Measurements from ENCODE around the gene FAM210B. TPM values are rescaled to one million over a fixed set of nuclear protein-coding genes. Genes with fewer than 3 reads are reported as not detected.
A peak's percentile ranks its signal among the peaks of the same experiment; 100 is the strongest.
"Not testable (repeated sequence)": the region's sequence is repeated elsewhere in the genome, so short reads cannot be mapped to it uniquely, and the experiment has no call there.

FAM210B gene, protein sequence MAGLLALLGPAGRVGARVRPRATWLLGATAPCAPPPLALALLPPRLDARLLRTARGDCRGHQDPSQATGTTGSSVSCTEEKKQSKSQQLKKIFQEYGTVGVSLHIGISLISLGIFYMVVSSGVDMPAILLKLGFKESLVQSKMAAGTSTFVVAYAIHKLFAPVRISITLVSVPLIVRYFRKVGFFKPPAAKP
- 18.3 and 20.4 TPM in 2 replicates for total RNA-seq (2014; rRNA removed; shearing (Covaris generic))

DNA sequence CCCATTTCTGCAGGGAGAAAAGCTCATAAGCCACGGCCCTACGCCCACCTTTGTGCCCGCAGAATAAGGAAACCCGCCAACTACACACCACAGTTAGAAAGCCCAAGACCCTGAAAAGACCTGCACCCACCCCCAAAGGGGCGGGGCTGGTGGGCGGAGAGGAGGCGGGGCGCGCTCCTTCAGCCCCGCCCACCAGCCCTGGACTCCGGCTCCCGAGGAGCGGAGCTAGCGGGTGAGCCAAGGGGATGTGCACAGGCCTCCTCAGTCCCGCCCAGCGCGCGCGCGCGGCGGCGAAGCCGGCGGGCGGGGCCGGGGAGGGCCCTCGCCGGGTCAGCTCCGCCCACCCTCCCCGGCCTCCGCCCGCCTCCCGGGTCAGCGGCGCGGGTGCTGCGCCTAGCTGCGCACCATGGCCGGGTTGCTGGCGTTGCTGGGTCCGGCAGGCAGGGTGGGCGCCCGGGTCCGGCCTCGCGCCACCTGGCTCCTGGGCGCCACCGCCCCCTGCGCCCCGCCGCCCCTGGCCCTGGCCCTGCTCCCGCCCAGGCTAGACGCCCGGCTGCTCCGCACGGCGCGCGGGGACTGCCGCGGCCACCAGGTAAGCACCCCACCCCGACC lies at the start of gene FAM210B:
Gene FAM210B (plus strand): TSS at position 375 of the 612 bp plus-strand sequence. CDS start 32 bp downstream, at position 407.
- in situ Hi-C loops (cut with HindIII; ENCODE audit: low sequenced_read_pairs) = no loop called here
- DNase-seq (ENCODE audit: low spot score) = peak; percentile 91

DNA sequence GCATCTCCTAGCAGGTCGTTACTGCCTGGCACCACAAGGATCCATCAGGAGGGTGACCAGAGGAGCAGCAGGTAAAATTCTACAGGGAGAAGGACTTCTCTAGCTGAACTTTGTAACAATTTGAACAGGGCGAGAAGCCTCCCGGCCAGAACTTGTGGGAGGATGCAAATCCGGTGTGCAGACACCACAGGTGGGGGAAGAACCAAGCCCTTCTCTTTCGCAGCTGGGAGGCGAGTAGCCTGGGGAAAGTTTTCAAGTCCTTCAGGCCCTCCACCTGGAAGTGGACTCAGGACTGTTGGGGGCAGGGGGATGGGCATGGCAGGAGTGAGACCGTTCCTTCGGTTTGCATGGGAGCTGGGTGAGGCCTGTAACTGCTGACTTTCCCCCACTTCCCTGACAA lies 42.7 kb upstream of the FAM210B start:
- DNase-seq (ENCODE audit: low spot score) = no peak

DNA sequence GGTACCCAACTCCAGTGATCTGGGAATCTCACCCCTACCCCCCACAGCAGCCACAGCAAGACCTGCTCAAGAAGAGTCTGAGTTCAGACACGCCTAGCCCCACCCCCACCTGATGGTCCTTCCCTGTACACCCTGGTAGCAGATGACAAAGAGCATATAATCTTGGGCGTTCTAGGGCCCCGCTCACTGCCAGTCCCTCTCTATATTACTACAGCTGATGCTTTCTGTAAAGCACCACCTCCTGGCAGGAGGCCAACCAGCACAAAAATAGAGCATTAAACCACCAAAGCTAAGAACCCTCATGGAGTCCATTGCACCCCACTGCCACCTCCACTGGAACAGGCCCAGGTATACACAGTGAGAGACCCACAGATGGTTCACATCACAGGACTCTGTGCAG lies 42.3 kb upstream of the FAM210B start:
- DNase-seq (ENCODE audit: low spot score) = no peak
- in situ Hi-C loops (cut with HindIII; ENCODE audit: low sequenced_read_pairs) = no loop called here

More for the DNA sequence above, 42.7 kb upstream of the FAM210B start:
- in situ Hi-C loops (cut with HindIII; ENCODE audit: low sequenced_read_pairs) = no loop called here

DNA sequence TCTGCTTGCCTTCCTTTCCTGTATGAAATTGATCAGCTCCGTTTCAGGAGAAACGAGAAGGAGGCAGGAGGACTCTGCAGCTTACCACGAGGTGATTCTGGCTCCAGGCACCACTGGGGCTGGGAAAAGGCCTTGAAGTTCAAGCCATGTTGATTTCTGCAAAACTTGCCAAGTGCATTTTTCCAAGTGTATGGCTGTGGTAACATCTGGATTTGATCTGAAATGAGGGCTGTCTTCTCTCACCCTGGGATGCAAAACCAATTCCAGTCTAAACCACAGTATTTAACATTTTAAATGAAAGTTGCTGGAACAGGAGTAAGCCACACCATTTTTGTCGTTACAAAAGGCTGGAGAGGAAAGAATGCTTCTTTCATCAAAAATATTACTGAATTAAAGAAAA lies 36.1 kb upstream of the FAM210B start:
- in situ Hi-C loops (cut with HindIII; ENCODE audit: low sequenced_read_pairs) = no loop called here
- no peak for DNase-seq (ENCODE audit: low spot score)

DNA sequence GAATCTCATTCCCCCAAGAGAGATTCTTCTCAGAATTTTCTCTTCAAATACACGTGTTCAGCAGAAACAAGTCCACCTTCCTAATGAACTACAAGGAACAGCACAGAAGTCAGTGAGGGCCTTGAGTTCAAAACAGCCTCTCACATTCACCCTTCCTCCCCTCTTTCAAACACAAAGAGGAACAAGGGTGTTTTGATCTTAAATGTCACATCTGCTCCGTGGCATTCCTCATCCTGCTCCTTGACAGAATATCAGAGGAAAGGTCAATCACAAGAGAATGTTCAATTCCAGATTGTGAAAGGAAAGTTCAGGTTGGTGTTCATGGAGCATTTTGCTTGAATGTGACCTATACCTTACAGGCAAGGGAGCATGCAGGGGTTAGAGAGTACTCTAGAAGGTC lies 35.6 kb upstream of the FAM210B start:
- in situ Hi-C loops (cut with HindIII; ENCODE audit: low sequenced_read_pairs) = no loop called here
- no peak for DNase-seq (ENCODE audit: low spot score)

DNA sequence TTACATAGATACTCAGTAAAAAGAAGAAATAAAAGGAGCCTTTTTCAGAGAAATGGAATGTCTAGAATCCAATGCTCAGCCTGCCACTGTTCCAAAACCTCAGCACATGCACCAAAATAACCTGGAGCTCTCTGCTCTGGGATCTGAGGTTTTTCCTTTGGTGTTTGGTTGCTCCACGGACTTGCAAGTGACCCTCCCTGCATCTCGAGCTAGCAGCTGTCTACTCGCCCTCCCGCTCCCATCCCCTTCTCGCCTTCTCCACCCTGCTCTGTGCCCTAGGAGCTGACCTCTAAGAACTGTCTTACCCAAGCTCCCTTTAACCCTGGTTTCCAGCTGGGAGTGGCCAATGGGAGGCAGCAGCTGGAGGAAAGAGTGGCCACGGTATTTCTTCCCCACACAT lies 35.1 kb upstream of the FAM210B start:
- in situ Hi-C loops (cut with HindIII; ENCODE audit: low sequenced_read_pairs) = no loop called here
- no peak for DNase-seq (ENCODE audit: low spot score)

DNA sequence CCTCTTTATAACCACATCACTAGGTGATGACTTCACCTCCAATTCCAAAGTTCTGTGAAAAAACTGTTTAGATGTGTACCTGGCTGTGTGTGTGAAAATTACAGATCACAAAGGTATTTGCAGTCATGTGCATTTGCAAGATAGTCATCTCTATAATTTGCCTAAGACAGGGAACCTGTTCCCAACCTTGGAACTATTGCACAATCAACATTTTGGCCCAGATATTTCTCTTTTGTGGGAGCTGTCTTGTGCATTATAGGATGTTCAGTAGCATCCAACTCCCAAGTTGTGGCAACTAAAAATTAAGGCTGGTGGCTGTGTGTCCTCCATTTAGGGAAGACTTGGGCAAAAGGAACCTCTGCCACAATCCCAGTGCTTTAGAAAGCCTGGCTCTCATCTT lies 34.0 kb upstream of the FAM210B start:
- in situ Hi-C loops (cut with HindIII; ENCODE audit: low sequenced_read_pairs) = no loop called here
- DNase-seq (ENCODE audit: low spot score) = no peak

DNA sequence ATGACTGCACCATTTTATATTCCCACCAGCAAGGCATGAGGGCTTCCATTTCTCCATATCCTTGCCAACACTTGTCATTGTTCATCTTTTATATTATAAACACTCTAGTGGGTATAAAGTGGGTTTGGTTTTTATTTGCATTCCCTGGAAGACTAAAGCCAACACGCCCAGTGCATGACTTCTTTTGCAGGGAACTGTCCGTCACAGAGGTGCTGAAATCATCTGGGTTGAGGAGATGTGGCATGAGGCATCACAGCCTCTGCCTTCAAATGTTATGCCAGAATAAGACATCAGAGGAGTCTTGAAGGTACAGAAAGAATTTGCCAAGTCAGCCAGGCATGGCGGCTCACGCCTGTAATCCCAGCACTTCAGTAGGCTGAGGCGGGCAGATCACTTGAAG lies 29.9 kb upstream of the FAM210B start:
- in situ Hi-C loops (cut with HindIII; ENCODE audit: low sequenced_read_pairs) = no loop called here
- no peak for DNase-seq (ENCODE audit: low spot score)

DNA sequence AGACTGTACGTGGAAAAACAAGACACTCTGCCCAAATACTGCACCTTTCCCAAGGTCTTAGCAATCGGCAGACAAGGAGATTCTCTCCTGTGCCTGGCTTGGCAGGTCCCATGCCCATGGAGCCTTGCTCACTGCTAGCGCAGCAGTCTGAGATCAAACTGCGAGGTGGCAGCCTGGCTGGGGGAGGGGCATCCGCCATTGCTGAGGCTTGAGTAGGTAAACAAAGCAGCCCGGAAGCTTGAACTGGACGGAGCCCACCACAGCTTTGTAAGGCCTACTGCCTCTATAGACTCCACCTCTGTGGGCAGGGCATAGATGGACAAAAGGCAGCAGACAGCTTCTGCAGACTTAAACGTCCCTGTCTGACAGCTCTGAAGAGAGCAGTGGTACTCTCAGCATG lies 22.1 kb upstream of the FAM210B start:
- DNase-seq (ENCODE audit: low spot score); in situ Hi-C loops (cut with HindIII; ENCODE audit: low sequenced_read_pairs): not testable (repeated sequence)

DNA sequence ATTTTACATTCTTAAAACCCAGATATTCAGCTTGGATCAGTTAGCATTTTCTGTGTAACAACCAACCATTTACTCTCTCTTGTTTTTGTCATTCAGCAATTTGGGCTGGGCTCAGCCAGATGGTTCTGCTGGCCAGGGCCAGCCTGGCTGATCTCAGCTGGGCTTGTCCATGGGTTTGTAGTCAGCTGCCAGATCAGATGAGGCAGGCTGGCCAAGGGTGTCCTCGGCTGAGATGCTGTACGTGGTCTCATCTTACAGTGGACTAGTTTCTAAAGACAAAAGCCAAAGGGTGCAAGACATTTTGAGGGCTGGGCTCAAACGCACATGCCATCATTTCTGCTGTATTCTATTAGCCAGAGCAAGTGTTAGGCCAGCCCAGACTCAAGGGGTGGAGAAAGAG lies 16.0 kb upstream of the FAM210B start:
- in situ Hi-C loops (cut with HindIII; ENCODE audit: low sequenced_read_pairs) = no loop called here

DNA sequence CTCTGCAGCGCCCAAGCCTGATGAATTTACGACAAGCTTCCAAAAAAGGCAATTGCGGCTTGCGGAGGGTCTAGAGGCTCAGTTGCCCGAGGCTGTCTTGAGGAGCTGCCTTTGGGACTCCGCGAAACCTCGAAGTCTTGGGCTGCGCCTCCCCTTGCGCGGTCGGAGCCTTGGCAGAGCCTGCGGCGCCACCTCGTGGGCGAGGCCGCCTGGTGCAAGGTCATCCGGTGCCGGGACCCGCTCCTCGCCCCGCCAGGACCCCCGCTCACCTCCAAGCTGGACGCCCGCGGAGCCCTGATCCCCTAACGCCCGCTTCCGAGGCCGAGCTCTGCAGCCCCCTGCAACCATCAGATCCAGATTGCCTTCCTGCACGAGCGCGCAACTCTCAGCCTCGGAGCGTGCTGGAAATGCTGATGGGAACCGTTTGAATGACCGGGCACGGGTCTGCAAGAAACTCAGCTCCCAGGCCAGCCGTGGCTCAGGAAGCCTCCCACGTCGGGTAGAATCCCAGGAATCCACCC lies 14.9 kb upstream of the FAM210B start:
- DNase-seq (ENCODE audit: low spot score) = peak; percentile 7
- in situ Hi-C loops (cut with HindIII; ENCODE audit: low sequenced_read_pairs) = no loop called here

More for the DNA sequence above, 16.0 kb upstream of the FAM210B start:
- no peak for DNase-seq (ENCODE audit: low spot score)

DNA sequence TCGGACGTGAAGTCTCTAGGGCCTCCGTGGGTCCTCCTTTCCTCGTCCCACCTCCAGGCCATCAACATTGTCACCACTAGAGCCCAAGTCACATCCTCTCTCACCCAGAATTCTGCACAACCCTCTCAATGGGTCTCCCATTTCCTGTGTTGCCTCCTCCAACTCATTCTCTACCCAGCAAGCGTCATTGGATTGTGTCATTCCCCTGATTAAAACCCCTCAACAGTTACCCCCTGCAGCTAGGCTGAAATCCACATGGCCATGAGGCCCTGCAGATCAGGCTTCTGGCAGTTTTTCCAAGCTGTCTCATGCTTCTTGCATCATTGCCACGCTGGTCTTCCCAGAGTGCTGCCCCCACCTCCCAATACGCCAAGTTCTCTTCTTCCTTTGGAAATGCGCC lies 12.9 kb upstream of the FAM210B start:
- no peak for DNase-seq (ENCODE audit: low spot score)
- in situ Hi-C loops (cut with HindIII; ENCODE audit: low sequenced_read_pairs) = no loop called here

DNA sequence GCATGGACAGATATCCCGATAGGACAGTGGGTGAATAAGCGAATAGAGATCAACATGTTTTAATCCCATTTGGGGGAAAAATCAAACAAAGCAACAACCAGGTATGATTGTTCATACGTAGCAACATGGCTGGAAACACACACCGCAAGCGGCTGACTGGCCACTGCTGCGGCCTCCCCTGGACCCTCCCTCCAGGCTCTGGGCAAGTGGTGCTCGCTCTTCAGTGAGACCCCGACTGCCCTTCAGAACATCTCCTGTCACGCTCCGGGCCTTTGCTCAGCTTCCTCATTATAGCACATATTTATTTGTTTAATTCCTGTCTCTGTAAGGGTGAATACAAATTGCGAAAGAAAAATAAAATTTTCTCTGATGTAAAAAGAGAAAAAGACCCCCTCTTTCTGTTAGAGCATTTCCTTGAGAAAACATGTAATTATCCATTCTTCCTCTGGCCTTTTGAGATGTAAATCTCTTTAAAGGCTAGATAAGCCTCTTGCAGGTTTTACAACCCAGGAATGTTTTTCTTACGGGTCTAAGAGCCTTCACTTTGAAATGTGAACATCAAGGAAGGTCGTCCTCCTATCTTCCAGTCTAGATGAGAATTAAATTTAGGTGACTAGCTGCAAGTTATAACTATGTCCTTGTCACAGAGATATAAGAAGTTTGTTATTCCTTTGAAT lies 11.0 kb upstream of the FAM210B start:
- in situ Hi-C loops (cut with HindIII; ENCODE audit: low sequenced_read_pairs) = no loop called here
- no peak for DNase-seq (ENCODE audit: low spot score)

DNA sequence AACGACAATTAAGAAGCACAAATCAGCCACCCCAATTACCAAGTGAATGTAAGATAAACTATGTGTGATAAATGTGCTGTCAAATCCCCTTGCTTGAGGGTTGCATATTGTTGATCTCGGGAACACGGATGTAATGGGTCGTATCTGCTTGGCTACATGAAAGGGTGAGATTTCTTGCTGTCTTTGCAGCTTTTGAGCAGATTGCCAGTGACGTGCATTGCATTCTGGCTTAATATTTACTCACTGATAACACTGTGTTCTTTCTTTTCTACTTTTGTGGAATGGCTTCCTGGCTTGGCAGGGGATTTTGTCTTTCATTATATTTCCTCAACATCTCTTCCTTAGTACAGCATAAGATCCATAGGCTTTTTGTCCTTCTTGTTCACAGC lies 10.5 kb upstream of the FAM210B start:
- in situ Hi-C loops (cut with HindIII; ENCODE audit: low sequenced_read_pairs) = no loop called here
- DNase-seq (ENCODE audit: low spot score) = no peak

DNA sequence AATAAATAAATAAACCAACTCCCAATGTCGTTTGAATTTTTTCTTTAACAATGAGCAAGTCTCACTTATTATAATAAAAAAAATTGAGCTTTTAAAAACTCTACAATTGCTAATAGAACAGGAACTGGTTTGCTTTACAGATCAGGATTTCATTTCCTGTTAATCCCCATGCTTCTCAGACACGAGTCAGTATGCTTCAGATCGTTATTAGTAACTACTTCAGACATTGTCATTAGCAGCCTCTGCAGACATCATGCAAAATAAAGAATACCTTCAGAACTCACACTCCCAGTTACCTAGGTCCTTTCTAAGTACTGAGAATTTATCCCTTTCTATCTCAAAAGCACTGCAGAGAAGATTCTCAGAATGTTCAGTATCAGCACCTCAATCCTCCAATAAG lies 10.0 kb upstream of the FAM210B start:
- no peak for DNase-seq (ENCODE audit: low spot score)
- in situ Hi-C loops (cut with HindIII; ENCODE audit: low sequenced_read_pairs) = no loop called here

DNA sequence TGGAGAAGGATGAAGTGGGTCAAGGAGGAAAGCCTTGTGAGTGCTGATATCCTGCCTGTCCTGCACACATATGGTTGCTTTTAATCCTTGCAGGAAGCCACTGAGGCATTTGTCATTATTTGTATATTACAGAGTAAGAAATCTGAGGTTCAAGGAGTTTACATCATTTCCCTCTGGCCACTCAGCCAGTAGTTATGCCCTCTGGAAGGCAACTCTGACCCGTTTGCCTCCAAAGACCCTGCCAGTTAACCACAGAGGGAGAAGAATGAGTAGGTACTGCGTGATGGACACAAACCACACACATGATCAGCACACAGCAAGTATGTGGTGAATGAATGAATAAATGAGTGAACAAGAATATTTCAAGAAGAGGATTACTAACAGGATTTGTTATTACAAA lies 7.9 kb upstream of the FAM210B start:
- in situ Hi-C loops (cut with HindIII; ENCODE audit: low sequenced_read_pairs) = no loop called here

DNA sequence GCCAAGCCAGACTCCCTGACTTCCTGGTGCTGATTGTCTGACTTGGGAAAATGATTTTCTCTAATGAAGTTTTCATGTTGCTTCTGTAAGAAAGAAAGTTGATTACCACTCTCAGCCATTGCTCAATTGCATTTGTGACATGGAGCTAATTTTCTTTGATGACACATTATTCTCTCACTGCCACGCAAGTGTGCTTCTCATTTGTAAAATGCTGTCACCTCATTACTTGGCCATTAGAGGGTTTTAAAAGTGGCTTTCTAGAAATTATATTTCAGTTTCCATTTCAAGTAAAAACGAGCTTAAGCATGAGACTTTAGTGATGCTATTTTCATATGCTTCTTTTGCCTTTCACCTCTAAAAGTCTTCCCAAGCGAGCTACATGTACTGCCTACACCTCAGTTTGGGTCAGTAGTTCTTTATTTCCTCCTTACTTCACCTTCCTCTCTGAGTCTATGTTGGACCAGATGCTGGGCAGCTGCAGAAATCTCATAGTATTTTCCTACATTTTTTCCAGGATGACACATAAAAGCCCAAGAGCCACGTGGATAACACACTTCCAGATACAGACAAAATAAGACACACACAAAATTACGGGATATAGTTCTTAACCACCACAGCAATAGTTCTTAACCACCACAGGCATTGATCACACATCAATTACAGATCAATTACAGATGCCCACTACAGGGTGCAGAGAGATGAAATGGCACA lies 6.3 kb upstream of the FAM210B start:
- in situ Hi-C loops (cut with HindIII; ENCODE audit: low sequenced_read_pairs) = no loop called here
- no peak for DNase-seq (ENCODE audit: low spot score)

More for the DNA sequence above, 7.9 kb upstream of the FAM210B start:
- no peak for DNase-seq (ENCODE audit: low spot score)

DNA sequence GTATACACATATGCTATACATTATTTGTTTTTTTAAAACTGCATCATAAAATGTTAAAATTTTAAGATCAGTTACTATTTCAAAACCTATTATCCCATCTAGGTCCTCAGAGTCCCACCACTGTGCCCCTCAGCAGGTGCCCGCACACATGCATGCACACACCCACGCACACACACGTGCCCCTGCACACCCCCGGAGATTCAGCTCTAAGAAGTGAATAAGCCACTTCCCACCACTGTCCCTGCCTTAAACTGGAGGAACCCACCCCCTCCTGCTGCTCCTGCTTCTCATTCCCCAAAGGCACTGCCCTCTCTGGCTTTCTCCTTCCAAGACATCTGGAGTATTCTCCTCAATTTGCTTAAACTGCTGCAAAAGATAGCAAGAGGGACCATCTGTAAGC lies 5.4 kb upstream of the FAM210B start:
- in situ Hi-C loops (cut with HindIII; ENCODE audit: low sequenced_read_pairs) = no loop called here
- no peak for DNase-seq (ENCODE audit: low spot score)

DNA sequence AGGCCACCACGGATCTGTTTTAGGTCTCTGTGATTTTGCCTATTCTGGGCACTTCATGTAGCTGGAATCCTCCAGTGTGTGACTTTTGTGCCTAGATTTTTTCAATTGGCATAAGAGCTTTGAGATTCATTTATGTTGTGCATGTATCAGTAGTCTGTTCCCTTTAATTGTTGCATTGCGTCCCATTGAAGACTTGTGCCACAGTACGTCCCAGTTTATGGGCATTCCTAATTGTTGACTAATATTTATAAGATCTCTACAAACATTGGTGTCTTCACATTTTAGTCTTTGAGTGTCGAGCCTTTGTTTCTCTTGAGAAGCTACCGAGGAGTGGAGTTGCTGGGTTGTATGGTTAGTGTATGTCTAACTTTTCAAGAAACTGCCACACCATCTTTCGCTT lies 704 bp upstream of the FAM210B start:
- in situ Hi-C loops (cut with HindIII; ENCODE audit: low sequenced_read_pairs) = no loop called here
- DNase-seq (ENCODE audit: low spot score) = peak; percentile 17

All from G401 (cell line).